Measurements from ENCODE around the gene PLXNB2. TPM values are rescaled to one million over a fixed set of nuclear protein-coding genes. Genes with fewer than 3 reads are reported as not detected.

Gene PLXNB2
- total and polyA plus RNA-seq, 5 donors = 60.0 to 110 (median 85.2) TPM

DNA sequence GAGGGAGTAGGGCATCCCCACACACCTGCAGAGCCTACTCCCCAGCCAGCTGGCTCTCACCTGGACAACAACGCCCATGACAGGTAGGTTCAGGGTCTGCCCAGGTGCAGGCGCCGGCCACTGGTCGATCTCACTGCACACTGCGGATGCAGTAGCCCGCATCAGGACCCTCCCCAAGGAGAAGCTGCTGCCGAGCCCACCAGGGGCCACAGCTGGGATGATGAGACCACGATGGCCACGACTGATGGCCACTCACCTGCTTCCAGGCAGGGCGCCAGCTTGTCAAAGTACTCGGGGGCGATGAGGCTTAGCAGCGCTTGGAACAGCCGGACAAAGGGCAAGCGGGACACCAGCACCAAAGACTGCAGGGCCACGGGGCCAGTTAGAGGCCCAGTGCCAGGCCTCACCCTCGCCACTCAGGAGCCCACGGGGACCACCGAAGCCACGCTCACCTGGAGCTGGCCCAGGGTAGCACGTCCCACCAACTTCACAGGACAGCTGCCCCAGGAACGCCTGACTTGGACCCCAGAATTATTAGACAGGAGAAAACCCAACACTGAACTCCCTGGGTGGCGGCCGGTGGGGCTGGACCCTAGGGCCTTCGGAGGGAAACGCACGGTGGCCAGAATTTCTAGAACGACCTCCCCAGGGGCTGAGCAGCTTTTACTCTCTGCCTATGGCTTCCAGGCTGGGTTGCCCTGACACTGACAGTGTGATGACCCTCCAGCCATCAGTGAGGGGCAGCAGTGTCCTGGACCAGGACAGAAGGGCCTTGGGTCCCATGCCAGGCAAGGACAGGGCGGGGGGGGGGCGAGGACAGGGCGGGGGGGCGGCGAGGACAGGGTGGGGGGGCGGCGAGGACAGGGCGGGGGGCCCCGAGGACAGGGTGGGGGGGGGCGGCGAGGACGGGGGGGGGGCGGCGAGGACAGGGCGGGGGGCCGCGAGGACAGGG is 8.9 kb upstream of the PLXNB2 start:
- intact Hi-C loops (cut with DNase I) = no loop called here
- Histone ChIP-seq H3K27ac (ENCODE audit: low read length) (no peak overlapping the region), H3K4me1 (ENCODE audit: control insufficient read depth, insufficient read depth, low read length) (no peaks in the 10 kb centered on the region), H3K4me3 (ENCODE audit: low read length) (no peak overlapping the region), H3K9me3 (ENCODE audit: control insufficient read depth, low read length) (no peaks in the 10 kb centered on the region), H3K27me3 (ENCODE audit: control insufficient read depth, insufficient read depth) (no peaks in the 10 kb centered on the region)
- ATAC-seq (no peak), DNase-seq (no peak)
- 87% methylated on average over 40 of the region's 45 CpGs for WGBS

DNA sequence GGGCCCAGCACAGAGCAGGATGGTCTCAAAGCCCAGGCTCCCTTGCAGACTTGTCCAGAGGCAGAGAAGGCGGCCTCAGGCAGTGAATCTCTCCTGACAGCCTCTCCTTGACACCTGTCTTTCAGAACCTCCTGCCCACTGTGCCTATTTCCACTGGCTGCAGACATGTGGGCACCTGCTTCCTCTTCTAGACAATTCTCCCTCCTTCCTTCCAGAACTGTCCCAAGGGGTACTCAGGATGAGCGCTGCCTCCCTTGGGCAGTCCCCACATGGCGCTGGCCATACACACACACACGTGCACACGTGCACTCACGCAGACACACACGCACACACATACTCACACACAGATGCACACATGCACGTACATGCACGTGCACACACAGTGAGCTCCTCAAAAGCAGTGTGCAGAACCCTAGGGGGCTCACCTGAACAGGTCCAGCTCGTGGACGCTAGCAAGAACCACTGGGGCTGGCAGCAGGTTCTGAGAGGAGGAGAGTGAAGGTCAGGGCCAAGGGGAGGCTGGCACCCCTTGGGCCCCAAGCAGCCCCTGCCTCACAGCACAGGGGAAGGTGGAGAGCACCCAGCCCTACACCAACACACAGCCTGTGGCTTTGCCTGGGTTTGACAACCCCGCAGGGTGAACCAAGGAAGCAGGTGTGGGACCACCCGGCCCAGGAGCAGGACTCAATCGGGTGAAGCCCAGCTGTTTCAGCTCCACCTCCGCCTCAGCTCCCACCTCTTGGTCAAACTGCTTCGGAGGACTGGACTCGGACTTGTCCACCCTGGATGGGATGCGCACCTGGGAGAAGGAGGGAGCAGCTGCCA is 8.1 kb upstream of the PLXNB2 start:
- no peaks in the 10 kb centered on the region for H3K27me3 ChIP-seq (ENCODE audit: control insufficient read depth, insufficient read depth)
- 89% methylated on average over 18 of the region's 18 CpGs for WGBS
- ATAC-seq (no peak), DNase-seq (no peak)
- H3K4me3 ChIP-seq (ENCODE audit: low read length) = no peak overlapping the region
- no peaks in the 10 kb centered on the region for H3K4me1 ChIP-seq (ENCODE audit: control insufficient read depth, insufficient read depth, low read length)
- H3K27ac ChIP-seq (ENCODE audit: low read length) = no peak overlapping the region
- H3K9me3 ChIP-seq (ENCODE audit: control insufficient read depth, low read length) = no peaks in the 10 kb centered on the region
- intact Hi-C loops (cut with DNase I) = no loop called here

DNA sequence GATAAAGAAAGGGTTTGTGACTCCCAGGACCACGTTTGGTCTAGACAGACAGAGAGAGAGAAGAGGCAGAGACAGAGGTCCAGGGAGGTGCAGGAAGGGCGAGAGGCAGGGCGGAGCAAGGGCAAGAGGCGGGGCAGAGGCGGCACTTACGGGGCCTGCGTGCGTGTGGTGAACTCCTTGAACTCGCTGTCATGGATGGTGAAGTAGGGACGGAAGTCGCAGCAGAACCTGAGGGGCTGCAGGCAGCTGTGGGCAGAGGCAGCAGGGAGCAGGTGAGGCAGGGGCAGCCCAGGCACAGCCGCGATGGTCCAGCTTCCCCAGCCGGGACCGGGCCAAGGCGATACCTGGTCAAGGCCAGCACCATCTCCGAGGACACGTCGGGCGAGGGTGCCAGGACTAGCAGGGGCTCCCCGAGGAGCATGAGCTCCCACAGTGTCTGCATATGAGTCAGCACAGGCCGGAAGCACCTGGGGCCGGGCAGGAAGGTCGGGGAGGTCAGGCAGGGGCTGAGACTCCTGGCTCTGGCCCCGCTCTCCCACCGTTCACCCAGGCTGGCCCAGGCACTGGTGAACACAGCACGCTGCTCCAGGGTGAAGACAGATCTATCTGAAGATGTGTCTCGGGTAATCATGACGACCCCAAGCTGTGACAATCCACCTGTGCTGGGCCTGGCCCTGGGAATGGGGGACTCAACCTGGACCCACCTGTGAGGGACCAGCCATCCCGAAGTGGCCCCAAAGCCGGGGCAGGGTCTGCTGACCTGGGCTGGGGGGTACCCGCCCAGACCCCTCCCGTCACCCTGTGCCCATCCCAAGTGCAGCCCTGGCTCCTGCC is 7.2 kb upstream of the PLXNB2 start:
- peak; percentile 5 to 41 for ATAC-seq
- WGBS = 59% methylated on average over 33 of the region's 33 CpGs
- no peaks in the 10 kb centered on the region for H3K27me3 ChIP-seq (ENCODE audit: control insufficient read depth, insufficient read depth)
- peak in 2 of 3 donors; percentile 79 to 84 for DNase-seq
- H3K27ac ChIP-seq (ENCODE audit: low read length) = no peak overlapping the region
- no peaks in the 10 kb centered on the region for H3K9me3 ChIP-seq (ENCODE audit: control insufficient read depth, low read length)
- H3K4me1 ChIP-seq (ENCODE audit: control insufficient read depth, insufficient read depth, low read length) = no peaks in the 10 kb centered on the region
- intact Hi-C loops (cut with DNase I) = loop anchor here in 1 of 4 donors (5.0 kb wide), 1 partner anchor 37 kb away; no protein-coding TSS in a partner anchor
- H3K4me3 ChIP-seq (ENCODE audit: low read length) = no peak overlapping the region

DNA sequence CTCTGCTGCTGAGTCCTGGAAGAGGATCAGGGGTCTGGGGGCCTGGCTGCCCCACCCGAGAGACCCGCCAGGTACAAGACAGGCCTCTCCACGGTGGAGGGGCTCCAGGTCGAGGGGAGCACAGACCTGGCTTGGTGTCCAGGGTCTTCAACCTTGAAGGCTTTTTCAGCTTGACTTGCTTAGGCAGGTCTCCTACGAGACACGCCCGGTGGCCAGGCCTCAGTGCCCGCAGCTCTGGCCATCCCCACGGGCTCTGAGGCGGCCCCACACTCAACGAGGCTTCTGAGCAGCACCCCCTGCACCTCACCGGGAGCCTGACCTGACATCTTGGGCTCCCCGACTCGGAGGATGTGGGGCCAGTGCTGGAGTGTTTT is 6.6 kb upstream of the PLXNB2 start:
- WGBS = 71% methylated on average over 14 of the region's 14 CpGs

DNA sequence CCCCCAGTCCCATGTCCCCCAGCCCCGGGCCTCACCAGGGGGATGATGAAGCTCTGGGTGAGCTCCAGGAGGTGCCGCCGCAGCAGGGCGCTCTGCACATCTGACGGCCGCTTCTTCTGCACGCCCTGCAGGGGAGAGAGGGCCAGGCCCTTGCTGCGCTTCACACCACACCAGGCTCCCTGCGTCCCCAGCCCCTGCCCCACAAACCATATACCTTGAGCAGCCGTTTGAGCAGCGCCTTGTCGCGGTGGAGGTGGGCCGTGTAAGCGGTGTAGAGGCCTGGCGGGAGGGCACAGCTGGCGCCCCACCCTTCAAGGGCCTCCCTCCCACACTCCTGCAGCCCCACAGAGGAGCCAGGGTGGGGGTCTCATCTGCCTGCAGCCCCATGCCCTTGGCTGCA is 6.2 kb upstream of the PLXNB2 start:
- no peaks in the 10 kb centered on the region for H3K9me3 ChIP-seq (ENCODE audit: control insufficient read depth, low read length)
- no peak for DNase-seq
- no peaks in the 10 kb centered on the region for H3K27me3 ChIP-seq (ENCODE audit: control insufficient read depth, insufficient read depth)
- 88% methylated on average over 17 of the region's 17 CpGs for WGBS
- no peak for ATAC-seq
- intact Hi-C loops (cut with DNase I) = loop anchor here in 1 of 4 donors (5.0 kb wide), 1 partner anchor 36 kb away; no protein-coding TSS in a partner anchor
- no peak overlapping the region for H3K27ac ChIP-seq (ENCODE audit: low read length)
- no peak overlapping the region for H3K4me3 ChIP-seq (ENCODE audit: low read length)
- peaks cover 3% of the 10 kb centered on the region for H3K4me1 ChIP-seq (ENCODE audit: control insufficient read depth, insufficient read depth, low read length)

More for the DNA sequence above, 6.6 kb upstream of the PLXNB2 start:
- Histone ChIP-seq H3K4me1 (ENCODE audit: control insufficient read depth, insufficient read depth, low read length) (peaks cover 1% of the 10 kb centered on the region), H3K27me3 (ENCODE audit: control insufficient read depth, insufficient read depth) (no peaks in the 10 kb centered on the region), H3K27ac (ENCODE audit: low read length) (no peak overlapping the region), H3K4me3 (ENCODE audit: low read length) (no peak overlapping the region), H3K9me3 (ENCODE audit: control insufficient read depth, low read length) (no peaks in the 10 kb centered on the region)
- no peak for DNase-seq
- intact Hi-C loops (cut with DNase I) = loop anchor here in 1 of 4 donors (5.0 kb wide), 1 partner anchor 37 kb away; no protein-coding TSS in a partner anchor
- no peak for ATAC-seq

DNA sequence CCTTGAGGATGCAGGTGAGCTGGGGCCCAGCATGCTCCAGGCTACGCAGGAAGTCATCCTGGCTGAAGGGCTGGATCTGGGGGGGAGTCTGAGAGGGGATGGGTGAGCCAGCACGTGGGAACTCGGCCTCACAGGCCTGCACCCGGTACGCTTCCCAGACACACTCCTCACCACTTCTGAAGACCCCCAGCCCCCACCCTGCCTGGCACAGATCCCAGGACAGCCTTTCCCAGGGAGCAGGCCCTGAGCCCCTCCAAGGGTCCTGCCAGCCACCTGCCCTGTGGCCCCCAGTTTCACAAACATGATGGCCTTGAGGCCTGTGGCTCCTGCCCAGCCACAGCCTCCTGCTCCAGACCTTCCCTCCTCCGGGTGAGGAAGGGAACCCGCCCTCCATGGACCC is 5.6 kb upstream of the PLXNB2 start:
- H3K4me3 ChIP-seq (ENCODE audit: low read length) = no peak overlapping the region
- H3K27ac ChIP-seq (ENCODE audit: low read length) = no peak overlapping the region
- 79% methylated on average over 7 of the region's 7 CpGs for WGBS
- H3K27me3 ChIP-seq (ENCODE audit: control insufficient read depth, insufficient read depth) = no peaks in the 10 kb centered on the region
- H3K9me3 ChIP-seq (ENCODE audit: control insufficient read depth, low read length) = no peaks in the 10 kb centered on the region
- DNase-seq (peak in 1 of 3 donors; percentile 49), ATAC-seq (no peak)
- intact Hi-C loops (cut with DNase I) = loop anchor here in 1 of 4 donors (5.0 kb wide), 1 partner anchor 36 kb away; no protein-coding TSS in a partner anchor
- peaks cover 3% of the 10 kb centered on the region for H3K4me1 ChIP-seq (ENCODE audit: control insufficient read depth, insufficient read depth, low read length)

DNA sequence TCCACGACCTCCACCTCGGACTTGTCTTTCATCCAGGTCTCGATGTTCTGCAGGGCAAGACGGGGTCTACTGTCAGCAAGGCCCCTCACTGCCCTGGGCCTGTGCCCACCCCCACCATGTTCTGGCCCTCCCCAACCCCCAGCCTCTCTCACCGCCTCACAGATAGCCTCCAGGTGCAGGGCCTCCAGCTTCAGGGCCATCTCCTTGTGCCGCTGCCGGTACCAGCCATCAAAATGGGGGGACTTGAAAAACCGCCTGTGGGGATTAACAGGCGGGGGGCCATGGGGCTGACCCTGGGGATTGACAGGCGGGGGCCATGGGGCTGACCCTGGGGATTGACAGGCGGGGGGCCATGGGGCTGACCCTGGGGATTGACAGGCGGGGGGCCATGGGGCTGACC is 4.9 kb upstream of the PLXNB2 start:
- H3K4me3 ChIP-seq (ENCODE audit: low read length) = no peak overlapping the region
- intact Hi-C loops (cut with DNase I) = loop anchor here in 1 of 4 donors (5.0 kb wide), 1 partner anchor 35 kb away; no protein-coding TSS in a partner anchor
- no peaks in the 10 kb centered on the region for H3K9me3 ChIP-seq (ENCODE audit: control insufficient read depth, low read length)
- no peak overlapping the region for H3K27ac ChIP-seq (ENCODE audit: low read length)
- DNase-seq (no peak), ATAC-seq (no peak)
- H3K4me1 ChIP-seq (ENCODE audit: control insufficient read depth, insufficient read depth, low read length) = peaks cover 5% of the 10 kb centered on the region
- H3K27me3 ChIP-seq (ENCODE audit: control insufficient read depth, insufficient read depth) = no peaks in the 10 kb centered on the region
- 97% methylated on average over 11 of the region's 12 CpGs for WGBS

DNA sequence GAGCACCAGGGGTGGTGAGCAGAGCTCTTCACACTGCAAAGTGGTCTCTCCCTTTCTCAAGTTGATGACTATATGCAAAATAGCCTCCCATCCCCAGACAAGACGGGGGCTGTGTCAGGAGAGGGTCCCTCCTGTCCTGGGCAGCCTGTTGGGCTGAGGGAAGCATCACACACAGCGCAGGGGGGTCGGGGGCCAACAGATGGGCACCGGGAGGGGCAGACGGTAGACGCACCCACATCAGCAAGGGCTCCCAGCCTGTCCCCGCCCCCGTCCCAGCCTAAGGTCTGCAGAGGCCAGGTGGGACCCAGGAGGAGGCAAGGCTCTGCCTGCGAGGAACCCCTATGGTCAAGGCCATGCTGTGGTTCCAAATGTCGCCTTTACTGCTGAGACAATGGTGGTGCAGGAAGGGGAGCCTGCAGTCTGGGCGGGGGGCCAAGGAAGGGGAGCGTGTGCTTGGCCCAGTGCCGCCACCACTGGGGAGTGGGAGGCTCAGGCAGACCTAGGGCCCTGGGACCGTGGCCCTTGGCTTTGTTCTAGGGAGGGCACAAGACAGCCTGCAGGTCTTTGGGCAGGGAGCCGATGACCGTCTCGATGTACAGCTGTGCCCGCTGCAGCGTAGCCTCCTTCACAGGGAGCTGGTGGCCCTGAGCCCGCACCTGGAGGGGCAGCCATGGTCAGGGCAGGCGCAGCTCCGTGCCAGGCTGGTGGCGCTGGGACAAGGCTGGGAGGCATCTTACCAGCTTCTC is 4.3 kb upstream of the PLXNB2 start:
- H3K27ac ChIP-seq (ENCODE audit: low read length) = no peak overlapping the region
- DNase-seq = peak in 1 of 3 donors; percentile 48
- no peak overlapping the region for H3K4me3 ChIP-seq (ENCODE audit: low read length)
- ATAC-seq = no peak
- peaks cover 5% of the 10 kb centered on the region for H3K4me1 ChIP-seq (ENCODE audit: control insufficient read depth, insufficient read depth, low read length)
- 80% methylated on average over 23 of the region's 23 CpGs for whole genome bisulfite sequencing
- H3K27me3 ChIP-seq (ENCODE audit: control insufficient read depth, insufficient read depth) = no peaks in the 10 kb centered on the region
- intact Hi-C loops (cut with DNase I) = loop anchor here in 1 of 4 donors (5.0 kb wide), 1 partner anchor 34 kb away; no protein-coding TSS in a partner anchor
- H3K9me3 ChIP-seq (ENCODE audit: control insufficient read depth, low read length) = no peaks in the 10 kb centered on the region

DNA sequence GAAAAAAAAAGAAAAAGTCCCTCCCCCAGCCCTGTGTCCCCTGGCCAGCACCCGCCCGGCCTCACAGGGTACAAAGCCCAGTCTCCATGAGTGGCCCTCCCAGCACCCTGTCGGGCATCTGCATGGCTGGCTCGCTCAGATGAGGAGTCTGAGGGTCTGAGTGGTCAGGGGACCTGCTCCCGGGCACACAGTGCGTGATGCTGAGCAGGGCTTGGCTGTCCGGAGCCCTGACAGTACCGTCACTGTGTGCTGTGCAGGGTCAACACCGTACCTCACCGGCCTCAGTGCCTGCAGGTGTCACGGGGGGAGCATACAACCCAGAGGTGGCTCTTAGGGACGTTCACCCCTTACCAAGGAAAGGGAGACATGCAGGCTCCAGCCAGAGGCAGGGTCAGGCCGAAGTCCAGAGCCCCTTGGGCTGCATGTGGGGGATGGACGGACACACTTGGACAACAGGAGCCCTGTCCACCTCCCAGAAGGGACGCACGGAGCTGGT is 3.6 kb upstream of the PLXNB2 start:
- intact Hi-C loops (cut with DNase I) = loop anchor here in 1 of 4 donors (5.0 kb wide), 1 partner anchor 34 kb away; no protein-coding TSS in a partner anchor
- DNase-seq (peak in 2 of 3 donors; percentile 38 to 43), ATAC-seq (no peak)
- 92% methylated on average over 16 of the region's 16 CpGs for WGBS
- no peaks in the 10 kb centered on the region for H3K27me3 ChIP-seq (ENCODE audit: control insufficient read depth, insufficient read depth)
- H3K4me3 ChIP-seq (ENCODE audit: low read length) = no peak overlapping the region
- H3K9me3 ChIP-seq (ENCODE audit: control insufficient read depth, low read length) = no peaks in the 10 kb centered on the region
- peaks cover 5% of the 10 kb centered on the region for H3K4me1 ChIP-seq (ENCODE audit: control insufficient read depth, insufficient read depth, low read length)
- H3K27ac ChIP-seq (ENCODE audit: low read length) = no peak overlapping the region

Measured in right cardiac atrium (tissue), 5 donors.